GM13977 (cell line): ENCODE measurements around the gene DAPK1.

Experiments used
- DNase-seq: peaks from one replicate; pipeline ENCODE4 v3.0.0; 2012; ENCODE audit warnings: low spot score
- in situ Hi-C: fragments of 300-500 bp; cut with MboI; formaldehyde crosslinking; loops from one replicate; pipeline ENCODE4 v1.12.0; 2022; ENCODE audit warnings: low sequenced_read_pairs, low pct_unique_long_range_greater_than_20kb, mixed read lengths, inconsistent platforms; ENCODE audit not compliant: unreplicated experiment
- TF ChIP-seq, protein P1 (sequence below): IDR thresholded peaks from 2 replicates; pipeline ENCODE4 v1.5.1; 2012; ENCODE audit warnings: mild to moderate bottlenecking, control low read depth; ENCODE audit not compliant: insufficient read depth; ENCODE audit errors: extremely low read depth, missing control alignments

DAPK1 gene

DNA sequence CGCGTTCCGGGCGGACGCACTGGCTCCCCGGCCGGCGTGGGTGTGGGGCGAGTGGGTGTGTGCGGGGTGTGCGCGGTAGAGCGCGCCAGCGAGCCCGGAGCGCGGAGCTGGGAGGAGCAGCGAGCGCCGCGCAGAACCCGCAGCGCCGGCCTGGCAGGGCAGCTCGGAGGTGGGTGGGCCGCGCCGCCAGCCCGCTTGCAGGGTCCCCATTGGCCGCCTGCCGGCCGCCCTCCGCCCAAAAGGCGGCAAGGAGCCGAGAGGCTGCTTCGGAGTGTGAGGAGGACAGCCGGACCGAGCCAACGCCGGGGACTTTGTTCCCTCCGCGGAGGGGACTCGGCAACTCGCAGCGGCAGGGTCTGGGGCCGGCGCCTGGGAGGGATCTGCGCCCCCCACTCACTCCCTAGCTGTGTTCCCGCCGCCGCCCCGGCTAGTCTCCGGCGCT lies at the start of gene DAPK1:
TSS of gene DAPK1 (plus strand) at position 264 of the 442 bp plus-strand sequence. CDS start 1,211 bp downstream, outside the sequence.
- peak; percentile 86 for DNase-seq
- in situ Hi-C loops, result no loop called here
- TF ChIP-seq, protein P1, sequence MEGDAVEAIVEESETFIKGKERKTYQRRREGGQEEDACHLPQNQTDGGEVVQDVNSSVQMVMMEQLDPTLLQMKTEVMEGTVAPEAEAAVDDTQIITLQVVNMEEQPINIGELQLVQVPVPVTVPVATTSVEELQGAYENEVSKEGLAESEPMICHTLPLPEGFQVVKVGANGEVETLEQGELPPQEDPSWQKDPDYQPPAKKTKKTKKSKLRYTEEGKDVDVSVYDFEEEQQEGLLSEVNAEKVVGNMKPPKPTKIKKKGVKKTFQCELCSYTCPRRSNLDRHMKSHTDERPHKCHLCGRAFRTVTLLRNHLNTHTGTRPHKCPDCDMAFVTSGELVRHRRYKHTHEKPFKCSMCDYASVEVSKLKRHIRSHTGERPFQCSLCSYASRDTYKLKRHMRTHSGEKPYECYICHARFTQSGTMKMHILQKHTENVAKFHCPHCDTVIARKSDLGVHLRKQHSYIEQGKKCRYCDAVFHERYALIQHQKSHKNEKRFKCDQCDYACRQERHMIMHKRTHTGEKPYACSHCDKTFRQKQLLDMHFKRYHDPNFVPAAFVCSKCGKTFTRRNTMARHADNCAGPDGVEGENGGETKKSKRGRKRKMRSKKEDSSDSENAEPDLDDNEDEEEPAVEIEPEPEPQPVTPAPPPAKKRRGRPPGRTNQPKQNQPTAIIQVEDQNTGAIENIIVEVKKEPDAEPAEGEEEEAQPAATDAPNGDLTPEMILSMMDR, result peak; percentile 19

DNA sequence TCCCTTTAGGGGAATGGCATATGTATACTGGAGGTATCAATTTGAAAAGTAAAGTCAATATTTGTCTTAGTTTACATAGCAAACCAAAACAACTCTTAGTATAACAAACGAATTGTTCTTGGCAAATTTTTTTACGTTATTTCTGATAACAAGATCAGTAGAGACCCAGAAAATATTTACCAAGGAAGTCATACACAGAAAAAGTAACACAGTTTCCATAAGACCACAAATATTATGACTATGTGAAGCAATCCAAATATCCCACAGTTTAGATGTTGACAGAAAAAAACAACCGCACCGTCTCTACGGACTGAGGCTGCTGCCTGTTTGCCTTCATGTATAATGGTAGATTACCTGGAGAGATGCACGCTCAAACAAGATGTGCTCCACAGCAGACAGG lies 46.5 kb upstream of the DAPK1 start:
- TF ChIP-seq, protein P1, result no peak
- no peak for DNase-seq
- in situ Hi-C loops, result no loop called here

DNA sequence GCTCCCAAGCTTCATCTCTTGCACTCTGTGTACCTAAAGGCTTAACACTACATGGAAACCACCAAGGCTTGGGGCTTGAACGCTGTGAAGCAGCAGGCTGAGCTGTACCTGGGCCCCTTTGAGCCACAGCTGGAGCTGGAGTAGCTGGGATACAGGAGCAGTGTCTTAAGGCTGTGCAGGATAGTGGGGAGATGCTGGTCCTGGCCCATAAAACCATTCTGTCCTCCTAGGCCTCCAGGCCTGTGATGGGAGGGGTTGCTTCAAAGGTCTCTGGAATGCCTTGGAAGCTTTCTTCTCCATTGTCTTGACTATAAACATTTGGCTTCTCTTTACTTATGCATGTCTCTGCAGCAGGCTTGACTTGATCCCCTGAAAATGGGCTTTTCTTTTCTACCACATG lies 42.3 kb upstream of the DAPK1 start:
- no peak for DNase-seq
- TF ChIP-seq, protein P1, result no peak
- in situ Hi-C loops, result no loop called here

DNA sequence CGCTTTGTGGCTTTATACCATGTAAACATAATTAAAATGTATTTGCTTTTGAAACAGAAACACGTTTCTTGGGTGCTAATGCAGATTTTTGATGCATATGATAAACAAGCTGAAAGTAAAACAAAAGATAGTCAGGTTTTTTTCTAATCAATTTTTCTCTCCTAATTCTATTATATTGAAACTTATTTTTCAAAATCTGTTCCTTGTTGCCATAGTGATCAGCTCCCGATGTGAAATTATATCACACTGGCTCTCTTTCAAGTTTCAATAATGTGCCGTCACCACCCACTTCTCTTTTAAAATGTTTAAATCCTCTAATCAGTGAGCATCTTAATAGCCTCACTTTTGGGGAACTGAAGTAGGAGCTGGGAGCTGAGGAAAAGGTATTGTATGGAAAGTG lies 36.4 kb upstream of the DAPK1 start:
- in situ Hi-C loops, result no loop called here
- no peak for DNase-seq
- TF ChIP-seq, protein P1, result no peak

DNA sequence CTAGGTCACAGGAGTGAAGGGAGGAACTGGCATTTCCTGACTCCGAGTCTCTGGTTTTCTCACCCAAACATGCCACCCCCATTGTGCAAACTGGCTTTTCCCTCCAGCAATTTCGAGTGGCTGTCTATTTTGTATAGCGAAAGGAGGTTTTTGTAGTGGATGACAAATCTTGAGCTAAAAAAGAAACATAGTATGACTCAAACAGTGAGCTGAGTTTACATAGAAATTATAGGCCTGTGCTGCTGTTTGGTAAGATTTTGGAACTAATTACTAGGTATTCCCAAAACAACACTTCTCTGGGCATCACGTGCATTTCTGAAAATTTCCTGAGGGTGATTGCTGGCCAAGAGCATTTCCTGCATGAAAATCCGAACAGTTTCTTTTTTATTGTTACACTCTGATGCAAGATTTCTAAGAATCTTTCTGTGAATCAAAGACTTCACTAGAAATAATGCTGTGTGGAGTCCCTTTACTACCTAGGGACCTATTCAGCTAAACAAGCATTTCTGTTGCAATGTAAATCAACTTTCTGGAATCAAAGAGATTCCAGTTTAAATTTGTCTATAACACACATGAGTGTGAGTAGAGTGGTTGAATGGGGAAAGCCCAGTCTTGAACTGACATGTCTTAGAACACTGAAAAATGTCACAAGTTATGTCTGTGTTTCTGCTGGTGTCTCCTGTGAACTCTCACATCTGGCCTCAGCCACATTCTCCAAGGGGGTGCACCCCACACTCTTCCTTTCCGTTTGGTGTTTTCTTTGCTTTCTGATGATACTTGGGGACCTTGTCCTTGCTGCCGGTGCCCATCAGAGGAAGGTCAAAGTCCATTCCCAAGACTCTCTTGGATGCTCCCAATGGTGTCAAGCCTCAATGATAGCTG lies 33.3 kb upstream of the DAPK1 start:
- TF ChIP-seq, protein P1, result no peak
- DNase-seq, result peak; percentile 36
- in situ Hi-C loops, result no loop called here

DNA sequence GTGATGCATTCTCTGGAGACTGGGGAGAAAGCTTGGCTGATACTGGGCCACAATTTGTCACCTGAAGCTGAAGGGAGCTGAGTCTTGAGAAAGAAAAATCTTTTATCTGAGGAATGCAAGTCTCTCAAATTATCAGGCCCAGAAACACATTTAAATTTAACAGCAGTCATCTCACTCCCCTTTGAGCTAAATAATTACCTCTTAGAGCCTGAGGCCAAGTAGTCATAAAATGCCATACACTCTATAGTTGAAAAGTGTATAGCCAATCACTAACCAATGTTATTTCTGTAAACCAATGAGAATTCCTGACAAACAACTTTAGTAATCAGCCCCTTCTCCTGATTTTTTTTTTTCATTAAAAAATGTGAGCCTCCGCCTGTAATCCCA lies 32.7 kb upstream of the DAPK1 start:
- in situ Hi-C loops, result no loop called here
- no peak for DNase-seq
- TF ChIP-seq, protein P1, result no peak
